Measurements from ENCODE around the gene AXIN1.
"Not testable (repeated sequence)": the region's sequence is repeated elsewhere in the genome, so short reads cannot be mapped to it uniquely, and the experiment has no call there.

Gene AXIN1

GRCh38 chr16:331181-331814 lies 21.2 kb downstream of the AXIN1 start:
- DNase-seq = not testable (repeated sequence)

DNA sequence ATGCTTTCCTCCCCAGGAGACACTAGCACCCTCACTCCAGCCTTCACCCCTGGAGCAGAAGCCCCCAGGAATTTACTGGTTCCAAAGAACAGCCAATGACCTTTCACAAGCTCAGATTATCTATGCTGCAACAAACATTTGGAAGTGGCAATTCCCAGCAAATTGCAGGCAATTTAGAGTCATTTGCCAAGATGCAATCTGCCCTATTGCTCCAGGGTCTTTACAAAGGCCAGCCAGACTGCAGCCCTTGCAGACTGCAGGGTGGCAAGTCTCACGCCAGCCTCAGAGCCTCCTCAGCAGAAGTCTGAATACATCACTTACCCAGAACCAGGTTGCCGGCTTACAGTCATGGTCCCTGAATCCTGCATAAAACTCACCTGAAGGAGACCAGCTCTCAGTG lies 21.8 kb downstream of the AXIN1 start:
- no peak for DNase-seq

DNA sequence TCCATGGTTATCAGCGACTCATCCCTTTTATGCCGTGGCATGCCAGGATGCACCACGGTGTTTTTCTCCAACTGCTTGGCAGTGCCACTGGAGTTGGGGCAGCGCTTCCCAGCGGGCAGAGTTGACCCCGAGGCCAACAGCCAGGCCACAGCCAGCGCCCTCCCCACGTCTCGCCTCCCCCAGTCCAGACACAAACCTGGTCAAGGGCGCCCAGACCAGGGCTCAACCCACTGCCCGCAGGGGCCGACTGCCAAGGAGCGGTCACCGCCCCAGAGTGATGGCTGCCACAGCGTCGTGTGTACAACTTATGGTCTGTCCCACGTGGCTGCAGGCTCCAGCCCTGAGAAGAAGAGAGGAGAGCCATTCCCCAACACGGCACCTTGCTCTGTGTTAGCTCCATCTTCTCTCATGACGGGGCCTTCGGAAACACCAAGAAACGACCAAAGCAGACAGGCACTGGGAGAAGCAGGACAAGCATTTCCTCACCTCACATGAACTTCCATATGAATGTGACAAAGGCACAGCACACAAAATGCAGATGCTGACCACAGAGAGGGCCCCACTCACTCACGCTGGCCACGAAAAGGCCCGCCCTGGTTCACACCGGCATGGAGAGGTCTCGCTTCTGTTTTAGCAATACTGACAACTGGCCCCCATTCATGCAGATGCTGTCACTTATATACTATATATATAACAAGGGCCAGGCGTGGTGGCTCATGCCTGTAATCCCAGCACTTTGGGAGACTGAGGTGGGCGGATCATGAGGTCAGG lies 27.0 kb downstream of the AXIN1 start:
- DNase-seq = no peak

- peak; percentile 31 to 44 for DNase-seq
These were observed 27.8 kb downstream of the AXIN1 start for GRCh38 chr16:324451-325334.

GRCh38 chr16:324201-324450 lies 28.4 kb downstream of the AXIN1 start:
- DNase-seq = no peak

GRCh38 chr16:322476-323143 lies 29.9 kb downstream of the AXIN1 start:
- no peak for DNase-seq

- DNase-seq = no peak
These were observed 31.0 kb downstream of the AXIN1 start for GRCh38 chr16:321532-321931.

DNA sequence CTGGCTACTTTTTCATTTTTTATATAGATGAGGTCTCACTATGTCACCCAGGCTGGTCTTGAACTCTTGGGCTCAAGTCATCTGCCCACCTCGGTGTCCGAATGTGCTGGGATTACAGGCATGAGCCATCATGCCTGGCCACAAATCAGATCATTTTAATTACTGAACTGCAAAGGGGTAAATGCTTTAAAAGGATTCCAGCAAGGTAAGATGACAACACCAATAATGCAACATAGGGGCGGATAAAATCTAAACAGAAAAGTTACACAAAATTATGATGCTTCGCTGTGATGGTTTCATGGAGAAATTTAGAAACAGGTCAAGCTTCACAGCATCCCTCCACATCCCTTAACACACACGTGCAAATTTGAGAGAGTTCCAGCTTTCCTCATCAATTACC lies 32.3 kb downstream of the AXIN1 start:
- no peak for DNase-seq

DNA sequence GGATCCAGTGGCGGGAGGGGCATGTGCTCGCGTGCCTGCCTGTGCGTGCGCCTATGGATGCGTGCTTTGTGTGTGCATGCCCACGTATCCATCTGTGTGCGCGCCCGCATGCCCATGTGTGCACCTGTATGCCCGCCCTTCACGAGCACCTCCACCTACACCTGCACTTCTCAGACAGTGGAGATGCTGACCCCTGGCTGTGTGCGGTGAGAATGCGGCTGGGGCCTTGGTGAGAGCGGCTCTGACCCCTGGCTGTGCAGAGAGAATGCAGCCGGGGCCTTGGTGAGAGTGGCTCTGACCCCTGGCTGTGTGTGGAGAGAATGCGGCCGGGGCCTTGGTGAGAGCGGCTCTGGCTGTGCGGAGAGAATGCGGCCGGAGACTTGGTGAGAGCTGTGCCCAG lies 33.9 kb downstream of the AXIN1 start:
- no peak for DNase-seq

DNA sequence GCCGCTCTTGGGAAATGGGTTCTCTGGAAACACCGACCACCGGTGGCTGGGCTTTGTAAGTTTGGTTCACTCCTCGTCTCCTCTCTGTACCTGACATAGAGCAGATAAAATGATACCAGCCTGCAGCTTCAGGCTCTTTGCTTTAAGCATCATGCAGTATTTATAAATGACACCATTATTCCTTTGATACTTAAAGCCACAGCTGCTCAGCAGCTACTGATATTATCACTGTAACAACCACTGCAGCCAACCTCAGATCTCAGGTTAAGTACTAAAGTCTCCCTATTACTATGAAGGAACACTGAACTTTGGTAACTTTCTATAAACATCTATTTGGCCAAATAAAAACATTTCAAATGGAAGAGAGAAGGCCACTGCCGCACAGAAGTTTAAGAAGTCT lies 34.9 kb downstream of the AXIN1 start:
- DNase-seq = no peak

GRCh38 chr16:316741-317464 lies 35.6 kb downstream of the AXIN1 start:
- DNase-seq = no peak

DNA sequence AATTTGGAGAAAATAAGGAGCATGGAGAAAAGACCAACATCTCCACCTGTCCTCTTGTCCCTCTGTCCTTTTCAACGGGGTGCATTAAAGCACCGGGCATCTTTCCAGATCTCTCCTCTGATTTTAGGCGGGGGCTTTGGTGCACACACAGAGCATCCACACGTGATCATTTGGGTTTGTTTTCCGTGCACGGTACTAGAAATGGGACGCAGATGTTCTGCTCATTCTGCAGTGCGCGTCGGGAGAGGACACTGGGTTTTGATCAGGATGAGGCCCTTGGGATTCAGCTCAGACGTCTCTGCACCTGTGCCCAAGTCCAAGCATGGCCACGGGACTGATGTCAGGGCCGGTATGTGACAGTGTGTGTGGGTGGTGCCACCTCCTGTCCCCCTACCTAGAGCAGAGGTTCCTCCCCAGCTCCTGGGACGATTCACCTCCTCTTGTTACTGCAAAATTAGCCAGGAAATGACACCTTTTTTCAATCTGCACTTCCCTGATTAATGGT lies 37.7 kb downstream of the AXIN1 start:
- DNase-seq = no peak

DNA sequence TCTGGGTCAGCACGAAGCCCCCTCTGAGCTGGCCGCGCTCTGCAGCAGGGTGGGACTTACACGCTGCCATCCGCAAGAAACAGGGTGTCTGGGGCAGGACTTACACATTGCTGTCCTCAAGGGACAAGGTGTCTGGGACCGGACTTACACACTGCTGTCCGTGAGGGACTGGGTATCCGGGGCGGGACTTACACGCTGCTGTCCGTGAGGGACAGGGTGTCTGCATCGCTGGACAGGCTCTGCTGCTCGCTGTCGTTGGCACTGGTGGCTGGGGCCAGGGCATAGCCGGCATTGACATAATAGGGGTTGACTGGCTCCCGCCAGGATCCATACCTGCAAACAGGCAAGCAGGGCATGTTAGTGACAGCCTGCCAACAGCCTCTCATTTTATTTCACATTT lies 38.2 kb downstream of the AXIN1 start:
- DNase-seq = no peak

DNA sequence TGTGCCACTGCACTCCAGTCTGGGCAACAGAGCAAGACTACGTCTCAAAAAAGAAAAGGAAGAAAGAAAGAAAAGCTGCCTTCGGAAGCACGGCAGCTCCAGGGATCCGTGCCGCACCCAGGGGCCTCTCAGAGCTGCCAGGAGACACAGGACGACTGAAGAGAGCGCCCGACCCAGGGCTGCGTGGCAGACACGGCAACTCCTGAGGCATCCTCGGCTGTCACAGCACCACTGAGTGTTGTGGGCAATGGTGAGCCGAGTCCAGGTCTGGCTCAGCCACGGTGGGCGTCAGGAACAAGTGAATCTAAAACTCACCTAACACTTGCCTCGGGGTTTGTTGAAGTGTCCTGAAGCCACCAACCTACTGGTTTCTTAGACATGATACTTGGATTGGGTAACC lies 40.8 kb downstream of the AXIN1 start:
- DNase-seq = no peak

DNA sequence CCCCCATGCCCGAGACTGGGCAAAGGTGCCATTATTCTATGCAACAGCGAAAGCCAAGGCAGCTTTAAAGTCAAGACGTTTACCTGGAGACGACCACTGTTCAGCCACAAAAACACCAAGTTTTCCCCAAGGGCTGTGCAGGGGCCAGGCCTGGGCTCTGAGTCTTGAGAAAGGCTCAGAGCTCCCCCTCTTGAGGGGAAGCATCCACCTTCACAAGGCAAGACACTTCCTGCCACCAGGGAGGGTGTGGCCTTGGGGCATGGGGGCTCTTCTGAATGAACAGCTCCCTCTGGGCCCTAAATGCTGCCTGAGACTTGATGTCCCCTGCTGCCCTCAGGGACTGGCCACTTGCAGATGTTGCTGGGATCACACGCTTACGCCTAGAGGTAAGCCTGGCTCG lies 43.0 kb downstream of the AXIN1 start:
- DNase-seq = no peak

GRCh38 chr16:307691-308312 lies 44.7 kb downstream of the AXIN1 start:
- no peak for DNase-seq

- no peak for DNase-seq
These were observed 45.6 kb downstream of the AXIN1 start for GRCh38 chr16:306911-307370.

DNA sequence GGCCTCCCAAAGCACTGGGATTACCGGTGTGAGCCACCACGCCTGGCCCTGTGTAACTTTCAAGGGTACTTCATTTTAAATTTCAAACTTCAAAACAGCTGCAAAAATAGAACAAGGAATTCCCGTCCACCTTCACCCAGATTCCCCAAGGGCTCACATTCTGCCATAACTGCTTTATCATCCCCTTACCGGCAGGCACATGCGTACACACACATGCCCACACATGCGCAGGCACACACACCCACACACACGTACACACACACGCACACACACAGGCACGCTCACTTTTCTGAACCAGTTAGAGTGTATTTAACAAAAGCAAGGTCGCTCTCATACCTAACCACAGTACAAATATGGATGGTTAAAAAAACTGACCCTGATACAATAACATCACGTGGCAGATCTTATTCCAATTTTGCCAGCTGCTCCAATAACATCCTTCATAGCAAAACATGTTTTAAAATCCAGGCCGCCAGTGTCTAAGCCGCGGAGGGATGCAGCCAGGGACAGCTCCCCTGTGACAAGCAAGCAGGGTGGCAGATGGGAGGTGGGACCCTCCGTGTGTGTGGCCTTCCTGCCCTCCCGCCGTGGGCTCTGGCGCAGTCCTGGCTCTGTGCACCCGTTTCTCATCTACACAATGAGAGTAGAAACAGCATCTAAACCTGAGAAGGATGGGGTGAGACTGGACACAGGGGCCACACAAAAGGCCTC lies 46.5 kb downstream of the AXIN1 start:
- no peak for DNase-seq

- DNase-seq = no peak
These were observed 48.6 kb downstream of the AXIN1 start for GRCh38 chr16:303760-304505.

- DNase-seq = no peak
These were observed 50.6 kb downstream of the AXIN1 start for GRCh38 chr16:301950-302349.

DNA sequence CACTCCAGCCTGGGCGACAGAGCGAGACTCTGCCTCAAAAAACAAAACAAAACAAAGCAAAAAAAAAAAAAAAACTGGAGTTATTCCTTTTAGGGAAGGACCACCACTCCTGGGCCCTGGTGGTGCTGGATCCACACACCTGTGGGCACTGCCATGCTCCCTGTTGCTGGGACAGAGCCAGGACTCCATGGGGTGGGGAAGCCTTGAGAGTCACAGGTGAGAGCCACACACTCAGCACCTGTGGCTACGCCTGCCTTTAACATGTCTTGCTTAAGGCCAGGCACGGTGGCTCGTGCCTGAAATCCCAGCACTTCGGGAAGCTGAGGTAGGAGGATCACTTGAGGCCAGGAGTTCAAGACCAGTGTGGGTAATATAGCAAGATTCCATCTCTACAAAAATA lies 51.3 kb downstream of the AXIN1 start:
- no peak for DNase-seq
